SK-N-SH (cell line): ENCODE results near the gene ETS2. TPM values are rescaled to one million over a fixed set of nuclear protein-coding genes. Genes with fewer than 3 reads are reported as not detected.

Experiments
- CTCF ChIA-PET: fragments of 300-600, 350-600 bp; formaldehyde crosslinking; extraction: SDS; loops from one replicate; lab custom pipeline; 2021; lab: Yijun Ruan, JAX
- POLR2A ChIA-PET: fragments of 350-600 bp; sonication (Branson Sonifier 250); formaldehyde crosslinking; extraction: SDS; loops from one replicate; lab custom pipeline; 2020; ENCODE audit warnings: antibody characterized with exemption, inconsistent platforms; lab: Yijun Ruan, JAX
- DNase-seq: peaks from one replicate; pipeline ENCODE4 v3.0.0; 2012
- H2AFZ ChIP-seq: fragments of 200-600 bp; sonication (generic); 2 replicates; pipeline ENCODE4 v1.8.1; 2016; ENCODE audit warnings: antibody characterized with exemption, mild to moderate bottlenecking, low read depth
- H3F3A ChIP-seq: fragments of 200-600 bp; sonication (generic); replicated peaks from 2 replicates; pipeline ENCODE3; 2016; ENCODE audit warnings: antibody characterized with exemption, mild to moderate bottlenecking; ENCODE audit not compliant: insufficient read depth
- H3K27ac ChIP-seq, 2 experiments: fragments of 200-500 bp in 1 of 2; fragments of 200-600 bp in 1 of 2; sonication (Bioruptor generic) in 1 of 2; sonication (generic), shearing (Covaris generic) in 1 of 2; 2 replicates each; pipeline versions ENCODE4 v1.5.1 to v1.6.1; 2014 to 2016; ENCODE audit warnings: low read depth in 2 of 2, inconsistent platforms in 1 of 2, low read length in 1 of 2, mild to moderate bottlenecking in 1 of 2, mixed read lengths in 1 of 2
- H3K27me3 ChIP-seq: fragments of 200-600 bp; sonication (generic), shearing (Covaris generic); 2 replicates; pipeline ENCODE4 v1.6.1; 2016; ENCODE audit warnings: mixed run types; ENCODE audit not compliant: insufficient read depth
- H3K36me3 ChIP-seq, 2 experiments: fragments of 200-500 bp in 1 of 2; fragments of 200-600 bp in 1 of 2; sonication (Bioruptor generic) in 1 of 2; sonication (generic) in 1 of 2; replicated peaks in 1 of 2; 2 replicates each; pipeline versions ENCODE3 to v1.5.1; 2014 to 2016; ENCODE audit warnings: low read length in 1 of 2, mild to moderate bottlenecking in 1 of 2; ENCODE audit not compliant: insufficient read depth in 2 of 2, control insufficient read depth in 1 of 2
- H3K4me1 ChIP-seq, 2 experiments: fragments of 200-500 bp in 1 of 2; fragments of 200-600 bp in 1 of 2; sonication (Bioruptor generic) in 1 of 2; sonication (generic), shearing (Covaris generic) in 1 of 2; 2 replicates each; pipeline versions ENCODE4 v1.5.1 to v1.6.1; 2014 to 2016; ENCODE audit warnings: low read depth in 1 of 2, low read length in 1 of 2, mixed run types in 1 of 2; ENCODE audit not compliant: insufficient read depth in 2 of 2, control insufficient read depth in 1 of 2
- H3K4me2 ChIP-seq: fragments of 200-600 bp; sonication (generic), shearing (Covaris generic); 2 replicates; pipeline ENCODE4 v1.6.1; 2017; ENCODE audit warnings: mixed run types
- H3K4me3 ChIP-seq, 2 experiments: fragments of 200-500 bp in 1 of 2; fragments of 200-600 bp in 1 of 2; sonication (Bioruptor generic) in 1 of 2; sonication (generic), shearing (Covaris generic) in 1 of 2; 2 replicates each; pipeline versions ENCODE4 v1.5.1 to v1.8.1; 2014 to 2016; ENCODE audit warnings: low read depth in 2 of 2, inconsistent platforms in 1 of 2, low read length in 1 of 2, mild to moderate bottlenecking in 1 of 2, mixed read lengths in 1 of 2, moderate library complexity in 1 of 2
- H3K79me2 ChIP-seq: fragments of 200-600 bp; sonication (generic); 2 replicates; pipeline ENCODE4 v1.8.1; 2017; ENCODE audit warnings: mild to moderate bottlenecking; ENCODE audit not compliant: insufficient read depth
- H3K9ac ChIP-seq: fragments of 200-600 bp; sonication (generic); 2 replicates; pipeline ENCODE4 v1.6.1; 2017; ENCODE audit warnings: mixed run types
- H3K9me2 ChIP-seq: fragments of 200-600 bp; sonication (generic); 2 replicates; pipeline ENCODE4 v1.6.1; 2017; ENCODE audit warnings: mixed run types
- H3K9me3 ChIP-seq: fragments of 200-600 bp; sonication (generic); 2 replicates; pipeline ENCODE4 v1.6.1; 2017; ENCODE audit warnings: mixed run types, mild to moderate bottlenecking, moderate library complexity
- H4K20me1 ChIP-seq: fragments of 200-600 bp; sonication (generic); 2 replicates; pipeline ENCODE4 v1.6.1; 2017; ENCODE audit warnings: mild to moderate bottlenecking, mixed run types; ENCODE audit not compliant: insufficient read depth
- ELF1 ChIP-seq: IDR thresholded peaks from 2 replicates; pipeline ENCODE4 v1.4.0; 2012
- EP300 ChIP-seq, 2 experiments: IDR thresholded peaks; 2 replicates each; pipeline versions ENCODE4 v1.4.0 to v1.6.1; 2012; ENCODE audit warnings: borderline replicate concordance in 1 of 2, low read depth in 1 of 2, low read length in 1 of 2
- EZH2phosphoT487 ChIP-seq: fragments of 200-600 bp; sonication (generic); IDR thresholded peaks from 2 replicates; pipeline ENCODE4 v1.6.1; 2017; ENCODE audit warnings: low read depth, mixed run types, mild to moderate bottlenecking, antibody characterized with exemption, moderate library complexity, borderline replicate concordance
- FOSL2 ChIP-seq: IDR thresholded peaks from 2 replicates; pipeline ENCODE4 v1.4.0; 2012; ENCODE audit warnings: low read depth, mild to moderate bottlenecking, moderate library complexity, borderline replicate concordance
- FOXJ3 ChIP-seq: sonication (generic); formaldehyde crosslinking; IDR thresholded peaks from 2 replicates; pipeline ENCODE4 v1.5.1; 2020; ENCODE audit warnings: mild to moderate bottlenecking, missing genetic modification reagents
- GATA2 ChIP-seq: sonication (generic); formaldehyde crosslinking; IDR thresholded peaks from 2 replicates; pipeline ENCODE4 v1.5.0; 2020; ENCODE audit warnings: mild to moderate bottlenecking, missing genetic modification reagents
- JUND ChIP-seq: IDR thresholded peaks from 2 replicates; pipeline ENCODE4 v1.4.0; 2012
- MXI1 ChIP-seq: IDR thresholded peaks from 2 replicates; pipeline ENCODE4 v1.6.1; 2012; ENCODE audit warnings: mild to moderate bottlenecking, low read depth, low read length, improper control_type of control experiment
- NRF1 ChIP-seq: IDR thresholded peaks from 2 replicates; pipeline ENCODE4 v1.6.1; 2012; ENCODE audit warnings: low read depth, mild to moderate bottlenecking, low read length
- POLR2AphosphoS5 ChIP-seq: IDR thresholded peaks from 2 replicates; pipeline ENCODE4 v1.6.1; 2012; ENCODE audit warnings: low read depth, low read length
- RAD21 ChIP-seq: IDR thresholded peaks from 2 replicates; pipeline ENCODE4 v1.6.1; 2012; ENCODE audit warnings: mild to moderate bottlenecking, low read length
- RXRA ChIP-seq: IDR thresholded peaks from 2 replicates; pipeline ENCODE4 v1.4.0; 2012; ENCODE audit warnings: low read depth, mild to moderate bottlenecking, borderline replicate concordance
- SMC3 ChIP-seq: IDR thresholded peaks from 2 replicates; pipeline ENCODE4 v1.6.1; 2012; ENCODE audit warnings: low read depth, low read length, improper control_type of control experiment
- TAF1 ChIP-seq: IDR thresholded peaks from 2 replicates; pipeline ENCODE4 v1.6.1; 2012; ENCODE audit warnings: low read depth, mild to moderate bottlenecking, low read length, moderate library complexity, borderline replicate concordance
- TCF12 ChIP-seq: IDR thresholded peaks from 2 replicates; pipeline ENCODE4 v1.4.0; 2012
- TEAD4 ChIP-seq: IDR thresholded peaks from 2 replicates; pipeline ENCODE4 v1.4.0; 2012; ENCODE audit warnings: mild to moderate bottlenecking, borderline replicate concordance; ENCODE audit not compliant: insufficient read depth
- WGBS: methylation state at CpG from one replicate; pipeline ENCODE4 v1.1.6; 2017; ENCODE audit warnings: low lambda C conversion rate; 5-methylcytosine and 5-hydroxymethylcytosine counted together
- polyA plus RNA-seq, 3 experiments: library from polyadenylated mRNA; depleted of rRNA; stranded (reverse); fragments of >200 nt; gene quantifications; 2 replicates each; pipeline ENCODE4 v1.2.3, GENCODE V29; 2012
- TF ChIP-seq, protein P1 (sequence below): IDR thresholded peaks from 2 replicates; pipeline ENCODE4 v1.4.0; 2012; ENCODE audit warnings: low read depth, borderline replicate concordance
- TF ChIP-seq, protein P2 (sequence below): fragments of 150-350 bp; IDR thresholded peaks from 2 replicates; pipeline ENCODE4 v1.6.1; 2016; ENCODE audit warnings: mild to moderate bottlenecking, low read depth, low read length
- TF ChIP-seq, protein P3 (sequence below): fragments of 150-350 bp; IDR thresholded peaks from 2 replicates; pipeline ENCODE4 v1.6.1; 2017; ENCODE audit warnings: antibody characterized with exemption, low read length, low read depth, borderline replicate concordance

Gene ETS2
- polyA plus RNA-seq, 1 of the 3 experiments (the other 2 are of a cell fraction), result 16.3 TPM

DNA sequence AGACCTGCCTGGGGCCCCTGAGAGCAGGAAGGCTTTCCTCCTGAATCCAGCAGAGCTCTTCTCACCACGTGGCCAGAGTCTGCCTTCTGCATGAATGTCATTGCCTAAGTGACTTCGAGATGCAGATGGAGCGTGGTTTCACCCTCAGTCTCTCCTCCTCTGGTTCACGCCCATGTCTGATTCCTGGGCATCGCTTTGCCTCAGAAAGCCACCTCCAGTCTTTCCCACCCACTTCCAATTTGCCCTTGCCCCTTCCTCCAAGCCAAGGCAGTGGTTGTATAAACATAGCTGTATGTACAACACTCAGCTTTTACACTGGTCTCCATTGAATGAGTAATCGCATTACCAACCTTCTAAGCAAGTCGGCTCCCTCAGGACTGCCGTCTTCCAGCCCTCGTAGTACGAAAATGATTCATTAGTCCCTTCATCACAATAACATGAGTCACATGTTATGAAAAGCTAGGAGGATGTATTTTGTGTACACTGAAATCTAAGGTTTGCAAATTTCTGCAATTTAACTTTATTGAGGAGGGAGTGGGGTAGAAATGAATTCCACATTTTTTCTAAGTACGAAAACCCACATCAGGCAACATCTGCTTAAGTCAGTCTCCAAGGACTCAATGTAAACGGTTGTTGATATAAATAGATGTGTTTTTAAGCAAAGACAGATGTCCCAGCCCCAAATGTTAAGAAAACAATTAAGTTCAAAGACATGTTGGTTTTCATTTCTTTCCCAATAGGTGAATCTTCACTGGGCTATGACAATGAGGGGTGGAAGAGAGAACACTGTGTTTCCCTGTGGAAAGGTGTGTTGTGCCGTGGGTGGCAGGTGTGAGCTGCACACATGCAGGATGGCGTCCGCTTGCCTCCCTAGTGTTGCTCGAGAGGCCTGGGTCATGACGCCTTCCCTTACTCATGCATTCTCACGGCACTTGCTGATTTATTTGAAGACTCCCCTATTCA, 32.3 kb upstream of the ETS2 start (continued):
- TF ChIP-seq RXRA (no peak; the same call in 1 of the 2 replicates), POLR2AphosphoS5 (peak; percentile 49; the same call in 1 of the 2 replicates), NRF1 (no peak), TAF1 (no peak), TEAD4 (0 out of 2 replicates have a peak, but pooled peaks have one; percentile 43)
- TF ChIP-seq, protein P1, sequence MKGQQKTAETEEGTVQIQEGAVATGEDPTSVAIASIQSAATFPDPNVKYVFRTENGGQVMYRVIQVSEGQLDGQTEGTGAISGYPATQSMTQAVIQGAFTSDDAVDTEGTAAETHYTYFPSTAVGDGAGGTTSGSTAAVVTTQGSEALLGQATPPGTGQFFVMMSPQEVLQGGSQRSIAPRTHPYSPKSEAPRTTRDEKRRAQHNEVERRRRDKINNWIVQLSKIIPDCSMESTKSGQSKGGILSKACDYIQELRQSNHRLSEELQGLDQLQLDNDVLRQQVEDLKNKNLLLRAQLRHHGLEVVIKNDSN, result no peak

DNA sequence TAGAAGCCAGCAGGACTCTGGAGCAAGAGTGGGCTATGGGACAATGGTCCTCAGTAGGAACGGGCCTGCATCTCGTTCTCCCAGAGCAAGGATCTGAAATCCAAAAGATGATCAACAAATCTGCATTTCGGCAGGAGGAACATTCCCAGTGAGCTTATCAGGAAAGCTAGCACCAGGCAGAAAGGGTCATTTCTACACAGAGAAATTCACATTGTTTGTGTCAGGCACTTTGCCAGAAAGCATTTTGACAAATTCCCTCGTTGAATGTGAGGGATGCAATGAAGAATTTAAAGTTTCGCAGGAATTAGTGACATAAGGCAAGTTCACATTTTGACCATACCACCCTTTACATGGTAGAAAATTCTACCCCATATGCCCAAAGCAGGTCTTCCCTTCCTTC, 31.6 kb upstream of the ETS2 start:
- Histone ChIP-seq H3K27me3 (no peaks in the 10 kb centered on the region), H3K4me1 (peaks cover 24 to 27% of the 10 kb centered on the region in 2 experiments), H3K9me3 (peaks cover 3% of the 10 kb centered on the region; the same call in 1 of the 2 replicates), H3K9ac (0 out of 2 replicates have a peak overlapping the region, but pooled peaks have one; percentile 8), H2AFZ (no peak overlapping the region), H3K27ac (peak overlapping the region in 1 of 2 experiments; percentile 83; a peak in 2 of 4 replicates), H3K9me2 (no peaks in the 10 kb centered on the region), H3K79me2 (no peaks in the 10 kb centered on the region), H3K4me3 (no peak overlapping the region), H4K20me1 (no peaks in the 10 kb centered on the region), H3K4me2 (peak overlapping the region; percentile 45), H3K36me3 (no peaks in the 10 kb centered on the region), H3F3A (peaks cover 15% of the 10 kb centered on the region)
- POLR2A ChIA-PET, result no interaction called here
- no peak for TF ChIP-seq TCF12
- TF ChIP-seq RAD21, result no peak
- no peak for TF ChIP-seq JUND
- TF ChIP-seq EP300 (IDR thresholded peaks at IDR 0.05; ENCODE audit: borderline replicate concordance in 1 of 2, low read depth in 1 of 2, low read length in 1 of 2), result no peak
- TF ChIP-seq FOXJ3, result no peak
- no peak for TF ChIP-seq RXRA
- TF ChIP-seq SMC3, result no peak
- TF ChIP-seq ELF1, result no peak
- TF ChIP-seq GATA2 (CRISPR knock-in tag), result no peak
- TF ChIP-seq EZH2phosphoT487, result no peak
- no peak for TF ChIP-seq MXI1
- TF ChIP-seq, protein P2, sequence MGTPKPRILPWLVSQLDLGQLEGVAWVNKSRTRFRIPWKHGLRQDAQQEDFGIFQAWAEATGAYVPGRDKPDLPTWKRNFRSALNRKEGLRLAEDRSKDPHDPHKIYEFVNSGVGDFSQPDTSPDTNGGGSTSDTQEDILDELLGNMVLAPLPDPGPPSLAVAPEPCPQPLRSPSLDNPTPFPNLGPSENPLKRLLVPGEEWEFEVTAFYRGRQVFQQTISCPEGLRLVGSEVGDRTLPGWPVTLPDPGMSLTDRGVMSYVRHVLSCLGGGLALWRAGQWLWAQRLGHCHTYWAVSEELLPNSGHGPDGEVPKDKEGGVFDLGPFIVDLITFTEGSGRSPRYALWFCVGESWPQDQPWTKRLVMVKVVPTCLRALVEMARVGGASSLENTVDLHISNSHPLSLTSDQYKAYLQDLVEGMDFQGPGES, result no peak
- no peak for TF ChIP-seq FOSL2
- TF ChIP-seq, protein P3, sequence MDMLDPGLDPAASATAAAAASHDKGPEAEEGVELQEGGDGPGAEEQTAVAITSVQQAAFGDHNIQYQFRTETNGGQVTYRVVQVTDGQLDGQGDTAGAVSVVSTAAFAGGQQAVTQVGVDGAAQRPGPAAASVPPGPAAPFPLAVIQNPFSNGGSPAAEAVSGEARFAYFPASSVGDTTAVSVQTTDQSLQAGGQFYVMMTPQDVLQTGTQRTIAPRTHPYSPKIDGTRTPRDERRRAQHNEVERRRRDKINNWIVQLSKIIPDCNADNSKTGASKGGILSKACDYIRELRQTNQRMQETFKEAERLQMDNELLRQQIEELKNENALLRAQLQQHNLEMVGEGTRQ, result no peak
- TF ChIP-seq TEAD4, result no peak
- DNase-seq, result no peak
- CTCF ChIA-PET, result interaction anchor here (1.0 kb wide), 1 partner anchor 352 kb away, joined by 4 read pairs; no protein-coding TSS in a partner anchor
- WGBS, result 92% methylated on average over 5 of the region's 5 CpGs
